NCI-H345 (cell line): Measurements from ENCODE around the gene IGF1R.
"Not testable (repeated sequence)": the region's sequence is repeated elsewhere in the genome, so short reads cannot be mapped to it uniquely, and the experiment has no call there.

Source experiments
- DNase-seq: peaks from one replicate; lab custom pipeline; 2025; lab: John Stamatoyannopoulos, UW

Gene IGF1R

GRCh38 chr15:98964466-98965133, 316.3 kb downstream of the IGF1R start:
- DNase-seq, result no peak

- not testable (repeated sequence) for DNase-seq
Measured at GRCh38 chr15:98965134-98965491, 316.8 kb downstream of the IGF1R start.

GRCh38 chr15:98965597-98965996, 317.3 kb downstream of the IGF1R start:
- no peak for DNase-seq

- no peak for DNase-seq
Measured at GRCh38 chr15:98966091-98966787, 317.9 kb downstream of the IGF1R start.

- DNase-seq, result no peak
Measured at GRCh38 chr15:98967096-98967495, 318.8 kb downstream of the IGF1R start.

- no peak for DNase-seq
Measured at GRCh38 chr15:98967916-98968315, 319.6 kb downstream of the IGF1R start.

GRCh38 chr15:98968576-98968975, 320.2 kb downstream of the IGF1R start:
- no peak for DNase-seq

- no peak for DNase-seq
Measured at GRCh38 chr15:98969126-98969735, 320.9 kb downstream of the IGF1R start.

- DNase-seq, result no peak
Measured at GRCh38 chr15:98970799-98971198, 322.5 kb downstream of the IGF1R start.

GRCh38 chr15:98976500-98976899, 328.2 kb downstream of the IGF1R start:
- no peak for DNase-seq

GRCh38 chr15:98977441-98977840, 329.1 kb downstream of the IGF1R start:
- peak; percentile 4 for DNase-seq

- DNase-seq, result no peak
Measured at GRCh38 chr15:98978153-98978552, 329.8 kb downstream of the IGF1R start.

GRCh38 chr15:98980899-98981228, 332.5 kb downstream of the IGF1R start:
- no peak for DNase-seq

GRCh38 chr15:98981851-98982722, 333.7 kb downstream of the IGF1R start:
- DNase-seq, result no peak

- DNase-seq, result no peak
Measured at GRCh38 chr15:98983334-98983733, 335.0 kb downstream of the IGF1R start.

GRCh38 chr15:98986281-98986680, 337.9 kb downstream of the IGF1R start:
- DNase-seq, result no peak

- DNase-seq, result no peak
Measured at GRCh38 chr15:98994892-98995291, 346.6 kb downstream of the IGF1R start.

- DNase-seq, result no peak
Measured at GRCh38 chr15:98996169-98996568, 347.8 kb downstream of the IGF1R start.

GRCh38 chr15:98996624-98997023, 348.3 kb downstream of the IGF1R start:
- no peak for DNase-seq

GRCh38 chr15:98997312-98997711, 349.0 kb downstream of the IGF1R start:
- DNase-seq, result no peak

GRCh38 chr15:98997755-98998154, 349.4 kb downstream of the IGF1R start:
- no peak for DNase-seq

GRCh38 chr15:98998279-98998678, 349.9 kb downstream of the IGF1R start:
- no peak for DNase-seq

GRCh38 chr15:98999233-98999632, 350.9 kb downstream of the IGF1R start:
- no peak for DNase-seq
